Measurements from ENCODE around the gene ELOF1. TPM values are rescaled to one million over a fixed set of nuclear protein-coding genes. Genes with fewer than 3 reads are reported as not detected.

The ELOF1 gene
- polyA plus RNA-seq, 1 donor from 2014 or later = 38.0 TPM

GRCh38 chr19:11519138-11519537 is 39.9 kb downstream of the ELOF1 start:
- TF ChIP-seq, protein P1, sequence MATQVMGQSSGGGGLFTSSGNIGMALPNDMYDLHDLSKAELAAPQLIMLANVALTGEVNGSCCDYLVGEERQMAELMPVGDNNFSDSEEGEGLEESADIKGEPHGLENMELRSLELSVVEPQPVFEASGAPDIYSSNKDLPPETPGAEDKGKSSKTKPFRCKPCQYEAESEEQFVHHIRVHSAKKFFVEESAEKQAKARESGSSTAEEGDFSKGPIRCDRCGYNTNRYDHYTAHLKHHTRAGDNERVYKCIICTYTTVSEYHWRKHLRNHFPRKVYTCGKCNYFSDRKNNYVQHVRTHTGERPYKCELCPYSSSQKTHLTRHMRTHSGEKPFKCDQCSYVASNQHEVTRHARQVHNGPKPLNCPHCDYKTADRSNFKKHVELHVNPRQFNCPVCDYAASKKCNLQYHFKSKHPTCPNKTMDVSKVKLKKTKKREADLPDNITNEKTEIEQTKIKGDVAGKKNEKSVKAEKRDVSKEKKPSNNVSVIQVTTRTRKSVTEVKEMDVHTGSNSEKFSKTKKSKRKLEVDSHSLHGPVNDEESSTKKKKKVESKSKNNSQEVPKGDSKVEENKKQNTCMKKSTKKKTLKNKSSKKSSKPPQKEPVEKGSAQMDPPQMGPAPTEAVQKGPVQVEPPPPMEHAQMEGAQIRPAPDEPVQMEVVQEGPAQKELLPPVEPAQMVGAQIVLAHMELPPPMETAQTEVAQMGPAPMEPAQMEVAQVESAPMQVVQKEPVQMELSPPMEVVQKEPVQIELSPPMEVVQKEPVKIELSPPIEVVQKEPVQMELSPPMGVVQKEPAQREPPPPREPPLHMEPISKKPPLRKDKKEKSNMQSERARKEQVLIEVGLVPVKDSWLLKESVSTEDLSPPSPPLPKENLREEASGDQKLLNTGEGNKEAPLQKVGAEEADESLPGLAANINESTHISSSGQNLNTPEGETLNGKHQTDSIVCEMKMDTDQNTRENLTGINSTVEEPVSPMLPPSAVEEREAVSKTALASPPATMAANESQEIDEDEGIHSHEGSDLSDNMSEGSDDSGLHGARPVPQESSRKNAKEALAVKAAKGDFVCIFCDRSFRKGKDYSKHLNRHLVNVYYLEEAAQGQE (IDR thresholded peaks at IDR 0.05; ENCODE audit: borderline replicate concordance) = no peak
- TF ChIP-seq SMC3 (conservative IDR thresholded peaks at IDR 0.05; ENCODE audit: poor library complexity) (no peak), TAF1 (IDR thresholded peaks at IDR 0.05; ENCODE audit: low read depth) (no peak), RAD21 (conservative IDR thresholded peaks at IDR 0.05) (no peak), EP300 (conservative IDR thresholded peaks at IDR 0.05; ENCODE audit: poor library complexity, severe bottlenecking) (no peak), EZH2 (IDR thresholded peaks at IDR 0.05; ENCODE audit: borderline replicate concordance, insufficient read depth, low read length, poor library complexity, severe bottlenecking) (no peak), POLR2AphosphoS5 (IDR thresholded peaks at IDR 0.05) (no peak), MXI1 (conservative IDR thresholded peaks at IDR 0.05; ENCODE audit: poor library complexity, severe bottlenecking) (no peak)
- TF ChIP-seq, protein P2, sequence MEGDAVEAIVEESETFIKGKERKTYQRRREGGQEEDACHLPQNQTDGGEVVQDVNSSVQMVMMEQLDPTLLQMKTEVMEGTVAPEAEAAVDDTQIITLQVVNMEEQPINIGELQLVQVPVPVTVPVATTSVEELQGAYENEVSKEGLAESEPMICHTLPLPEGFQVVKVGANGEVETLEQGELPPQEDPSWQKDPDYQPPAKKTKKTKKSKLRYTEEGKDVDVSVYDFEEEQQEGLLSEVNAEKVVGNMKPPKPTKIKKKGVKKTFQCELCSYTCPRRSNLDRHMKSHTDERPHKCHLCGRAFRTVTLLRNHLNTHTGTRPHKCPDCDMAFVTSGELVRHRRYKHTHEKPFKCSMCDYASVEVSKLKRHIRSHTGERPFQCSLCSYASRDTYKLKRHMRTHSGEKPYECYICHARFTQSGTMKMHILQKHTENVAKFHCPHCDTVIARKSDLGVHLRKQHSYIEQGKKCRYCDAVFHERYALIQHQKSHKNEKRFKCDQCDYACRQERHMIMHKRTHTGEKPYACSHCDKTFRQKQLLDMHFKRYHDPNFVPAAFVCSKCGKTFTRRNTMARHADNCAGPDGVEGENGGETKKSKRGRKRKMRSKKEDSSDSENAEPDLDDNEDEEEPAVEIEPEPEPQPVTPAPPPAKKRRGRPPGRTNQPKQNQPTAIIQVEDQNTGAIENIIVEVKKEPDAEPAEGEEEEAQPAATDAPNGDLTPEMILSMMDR (IDR thresholded peaks at IDR 0.05; ENCODE audit: poor library complexity, severe bottlenecking) = no peak
- Histone ChIP-seq H3K4me2 (ENCODE audit: low read length) (no peak overlapping the region), H3K27ac (ENCODE audit: low read length) (no peak overlapping the region), H4K20me1 (ENCODE audit: insufficient read depth) (no peaks in the 10 kb centered on the region), H3K9me3 (ENCODE audit: low read length) (no peaks in the 10 kb centered on the region), H3K9me2 (ENCODE audit: insufficient read depth, low read length) (no peaks in the 10 kb centered on the region), H3K4me3 (ENCODE audit: low read length) (no peak overlapping the region), H3K9ac (ENCODE audit: low read length) (no peak overlapping the region), H3K79me2 (replicated peaks; ENCODE audit: insufficient read depth, low read length) (no peaks in the 10 kb centered on the region), H3K27me3 (ENCODE audit: insufficient read depth, low read depth, low read length) (no peaks in the 10 kb centered on the region), H2AFZ (ENCODE audit: low read depth, low read length) (no peak overlapping the region), H3F3A (ENCODE audit: insufficient read depth, low read length, poor library complexity, severe bottlenecking) (no peaks in the 10 kb centered on the region), H3K36me3 (ENCODE audit: insufficient read depth, low read length) (no peaks in the 10 kb centered on the region)

GRCh38 chr19:11513946-11514345 is 45.1 kb downstream of the ELOF1 start:
- no peak for TF ChIP-seq RAD21 (conservative IDR thresholded peaks at IDR 0.05)
- no peak for TF ChIP-seq EP300 (conservative IDR thresholded peaks at IDR 0.05; ENCODE audit: poor library complexity, severe bottlenecking)
- TF ChIP-seq TAF1 (IDR thresholded peaks at IDR 0.05; ENCODE audit: low read depth) = no peak
- no peak for TF ChIP-seq POLR2AphosphoS5 (IDR thresholded peaks at IDR 0.05)
- no peak for TF ChIP-seq SMC3 (conservative IDR thresholded peaks at IDR 0.05; ENCODE audit: poor library complexity)
- TF ChIP-seq EZH2 (IDR thresholded peaks at IDR 0.05; ENCODE audit: borderline replicate concordance, insufficient read depth, low read length, poor library complexity, severe bottlenecking) = no peak
- no peaks in the 10 kb centered on the region for H3K9me2 ChIP-seq (ENCODE audit: insufficient read depth, low read length)
- H4K20me1 ChIP-seq (ENCODE audit: insufficient read depth) = no peaks in the 10 kb centered on the region
- H3K4me3 ChIP-seq (ENCODE audit: low read length) = no peak overlapping the region
- no peaks in the 10 kb centered on the region for H3K9me3 ChIP-seq (ENCODE audit: low read length)
- H3K9ac ChIP-seq (ENCODE audit: low read length) = no peak overlapping the region
- no peaks in the 10 kb centered on the region for H3K27me3 ChIP-seq (ENCODE audit: insufficient read depth, low read depth, low read length)
- H2AFZ ChIP-seq (ENCODE audit: low read depth, low read length) = no peak overlapping the region
- no peak overlapping the region for H3K4me2 ChIP-seq (ENCODE audit: low read length)
- H3K36me3 ChIP-seq (ENCODE audit: insufficient read depth, low read length) = no peaks in the 10 kb centered on the region
- H3K79me2 ChIP-seq (replicated peaks; ENCODE audit: insufficient read depth, low read length) = no peaks in the 10 kb centered on the region
- no peak overlapping the region for H3K27ac ChIP-seq (ENCODE audit: low read length)
- no peaks in the 10 kb centered on the region for H3F3A ChIP-seq (ENCODE audit: insufficient read depth, low read length, poor library complexity, severe bottlenecking)

Measured in neural cell (in vitro differentiated cells).